Hepatocyte (in vitro differentiated cells): ENCODE results near the gene CD80.

Experiments
- EZH2 ChIP-seq: fragments of 200-600 bp; sonication (generic); IDR thresholded peaks from 2 replicates; pipeline ENCODE4 v1.6.1; 2016; ENCODE audit warnings: antibody characterized with exemption, mild to moderate bottlenecking, borderline replicate concordance
- EZH2phosphoT487 ChIP-seq: fragments of 200-600 bp; sonication (generic); IDR thresholded peaks from one replicate; pipeline ENCODE4 v1.6.1; 2018; ENCODE audit warnings: antibody characterized with exemption, mild to moderate bottlenecking, low read depth, moderate library complexity; ENCODE audit not compliant: unreplicated experiment, severe bottlenecking
- TF ChIP-seq, protein P1 (sequence below): fragments of 200-600 bp; sonication (generic); IDR thresholded peaks from 2 replicates; pipeline ENCODE4 v1.5.1; 2016; ENCODE audit warnings: antibody characterized with exemption, mild to moderate bottlenecking; ENCODE audit not compliant: poor library complexity

GRCh38 chr3:119588112-119588511 is 28.7 kb upstream of the CD80 start:
- TF ChIP-seq, protein P1, sequence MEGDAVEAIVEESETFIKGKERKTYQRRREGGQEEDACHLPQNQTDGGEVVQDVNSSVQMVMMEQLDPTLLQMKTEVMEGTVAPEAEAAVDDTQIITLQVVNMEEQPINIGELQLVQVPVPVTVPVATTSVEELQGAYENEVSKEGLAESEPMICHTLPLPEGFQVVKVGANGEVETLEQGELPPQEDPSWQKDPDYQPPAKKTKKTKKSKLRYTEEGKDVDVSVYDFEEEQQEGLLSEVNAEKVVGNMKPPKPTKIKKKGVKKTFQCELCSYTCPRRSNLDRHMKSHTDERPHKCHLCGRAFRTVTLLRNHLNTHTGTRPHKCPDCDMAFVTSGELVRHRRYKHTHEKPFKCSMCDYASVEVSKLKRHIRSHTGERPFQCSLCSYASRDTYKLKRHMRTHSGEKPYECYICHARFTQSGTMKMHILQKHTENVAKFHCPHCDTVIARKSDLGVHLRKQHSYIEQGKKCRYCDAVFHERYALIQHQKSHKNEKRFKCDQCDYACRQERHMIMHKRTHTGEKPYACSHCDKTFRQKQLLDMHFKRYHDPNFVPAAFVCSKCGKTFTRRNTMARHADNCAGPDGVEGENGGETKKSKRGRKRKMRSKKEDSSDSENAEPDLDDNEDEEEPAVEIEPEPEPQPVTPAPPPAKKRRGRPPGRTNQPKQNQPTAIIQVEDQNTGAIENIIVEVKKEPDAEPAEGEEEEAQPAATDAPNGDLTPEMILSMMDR, result no peak
- no peak for TF ChIP-seq EZH2
- TF ChIP-seq EZH2phosphoT487, result no peak
